Measurements from ENCODE around the gene NOP16.
A peak's percentile ranks its signal among the peaks of the same experiment; 100 is the strongest.

NOP16 gene

DNA sequence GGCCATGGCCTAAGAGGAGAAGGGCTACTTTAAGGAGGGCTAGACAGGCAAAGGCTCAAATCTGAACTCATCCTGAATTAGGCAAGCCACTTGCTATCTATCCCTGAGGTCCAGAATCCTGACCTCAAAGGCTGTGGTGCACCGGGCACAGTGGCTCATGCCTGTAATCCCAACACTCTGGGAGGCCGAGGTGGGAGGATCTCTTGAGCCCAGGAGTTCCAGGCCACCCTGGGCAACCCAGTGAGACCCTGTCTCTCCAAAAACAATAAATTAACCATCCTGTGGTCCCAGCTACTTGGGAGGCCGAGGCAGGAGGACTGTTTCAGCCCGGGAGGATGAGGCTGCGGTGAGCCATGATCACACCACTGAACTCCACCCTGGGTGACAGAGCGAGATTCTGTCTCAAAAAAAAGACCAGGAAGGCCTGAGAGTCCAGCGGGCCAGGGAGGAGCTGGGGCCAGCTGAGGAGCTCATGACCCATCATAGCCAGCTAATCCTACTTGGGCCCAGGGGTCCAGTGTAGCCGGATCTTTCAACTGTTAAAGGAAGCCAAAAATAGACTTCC, 4.0 kb downstream of the NOP16 start:
- no peak for DNase-seq

- no peak for DNase-seq
Measured at GRCh38 chr5:176383961-176384360, 4.4 kb downstream of the NOP16 start.

GRCh38 chr5:176383248-176383905, 5.0 kb downstream of the NOP16 start:
- no peak for DNase-seq

GRCh38 chr5:176382721-176383120, 5.7 kb downstream of the NOP16 start:
- no peak for DNase-seq

GRCh38 chr5:176381979-176382378, 6.4 kb downstream of the NOP16 start:
- no peak for DNase-seq

DNA sequence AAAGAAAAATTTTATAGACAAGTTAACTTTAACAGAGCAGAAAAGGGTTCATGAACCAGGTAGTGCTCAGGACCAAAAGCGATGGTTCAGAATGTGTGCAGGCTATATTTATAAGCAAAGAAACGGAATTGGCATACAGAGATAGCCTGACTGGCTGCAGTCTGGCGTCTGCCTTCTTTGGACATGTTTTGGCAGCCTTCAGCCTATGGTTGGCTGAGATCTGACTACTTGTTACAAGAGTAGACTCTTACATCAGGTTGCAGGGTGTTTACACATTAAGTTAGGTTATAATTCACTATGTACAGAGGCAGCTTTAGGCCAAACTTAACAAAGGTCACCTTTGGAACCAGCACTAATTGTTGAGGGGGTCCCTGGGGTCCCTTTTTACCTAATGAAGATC, 7.0 kb downstream of the NOP16 start:
- DNase-seq: no peak

GRCh38 chr5:176379881-176380280, 8.5 kb downstream of the NOP16 start:
- no peak for DNase-seq

GRCh38 chr5:176373100-176373818, 15.1 kb downstream of the NOP16 start:
- DNase-seq: no peak

- no peak for DNase-seq
Measured at GRCh38 chr5:176371621-176372539, 16.5 kb downstream of the NOP16 start.

DNA sequence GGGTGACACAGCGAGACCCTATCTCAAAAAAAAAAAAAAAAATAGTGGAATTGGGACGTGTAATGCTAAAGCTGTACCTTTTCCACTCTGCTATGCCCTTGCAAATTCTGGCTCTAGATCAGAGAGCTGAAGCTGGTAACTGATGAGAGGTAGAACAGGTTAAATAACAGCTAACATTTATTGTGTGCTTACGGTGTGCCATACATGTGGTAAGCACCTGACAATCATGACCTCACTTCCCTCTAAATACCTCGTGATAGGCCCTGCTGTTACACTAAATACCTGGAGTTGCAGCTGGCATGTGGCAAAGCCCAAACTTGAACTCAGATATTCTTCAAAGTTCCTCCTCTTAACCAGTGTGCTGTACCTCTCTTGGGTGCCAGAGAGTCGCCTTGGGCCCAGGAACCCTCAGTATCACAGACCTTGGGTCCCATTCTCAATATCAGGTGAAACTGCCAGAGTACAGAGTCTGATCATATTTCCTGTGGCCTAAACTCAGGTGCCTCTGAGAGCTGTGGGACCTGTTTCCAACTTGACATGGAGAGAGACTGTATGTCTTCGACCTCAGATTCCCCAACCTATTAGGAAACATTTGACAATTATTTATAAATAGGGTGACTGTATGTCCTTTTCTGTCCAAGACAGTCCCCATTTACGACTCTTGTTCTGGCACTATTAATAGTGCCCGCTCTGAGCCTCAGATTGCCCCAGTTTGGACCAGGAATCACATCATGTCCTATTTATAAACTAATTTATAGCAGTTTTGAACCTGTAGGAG, 18.3 kb downstream of the NOP16 start:
- DNase-seq: no peak

- DNase-seq: no peak
Measured at GRCh38 chr5:176368726-176369125, 19.7 kb downstream of the NOP16 start.

DNA sequence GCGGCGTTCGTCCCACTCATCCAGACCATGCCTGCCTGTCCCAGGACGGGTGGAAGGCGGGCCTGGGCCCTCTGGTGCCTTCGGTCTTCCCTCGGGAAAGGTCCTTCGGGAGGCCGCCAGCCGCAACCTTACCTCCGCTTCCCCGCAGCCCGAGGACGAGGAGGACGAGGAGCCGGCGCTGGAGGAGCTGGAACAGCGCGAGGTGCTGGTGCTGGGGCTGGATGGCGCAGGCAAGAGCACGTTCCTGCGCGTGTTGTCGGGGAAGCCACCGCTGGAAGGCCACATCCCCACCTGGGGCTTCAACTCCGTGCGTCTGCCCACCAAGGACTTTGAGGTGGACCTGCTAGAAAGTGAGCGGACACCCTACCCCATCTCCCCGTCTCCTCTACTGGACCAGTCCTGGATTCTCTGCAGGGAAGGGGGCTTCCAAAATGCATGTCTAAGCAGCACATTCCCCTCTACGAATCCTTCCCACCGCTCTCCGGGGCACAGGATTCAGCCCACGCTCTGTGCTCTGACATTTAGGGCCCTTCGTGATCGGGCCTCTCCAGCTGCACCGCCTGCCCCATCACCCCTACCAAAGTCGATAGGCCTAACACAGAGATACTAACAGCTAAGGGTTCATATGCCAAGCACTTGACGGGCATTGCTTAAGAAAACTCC, 22.0 kb downstream of the NOP16 start:
- no peak for DNase-seq

DNA sequence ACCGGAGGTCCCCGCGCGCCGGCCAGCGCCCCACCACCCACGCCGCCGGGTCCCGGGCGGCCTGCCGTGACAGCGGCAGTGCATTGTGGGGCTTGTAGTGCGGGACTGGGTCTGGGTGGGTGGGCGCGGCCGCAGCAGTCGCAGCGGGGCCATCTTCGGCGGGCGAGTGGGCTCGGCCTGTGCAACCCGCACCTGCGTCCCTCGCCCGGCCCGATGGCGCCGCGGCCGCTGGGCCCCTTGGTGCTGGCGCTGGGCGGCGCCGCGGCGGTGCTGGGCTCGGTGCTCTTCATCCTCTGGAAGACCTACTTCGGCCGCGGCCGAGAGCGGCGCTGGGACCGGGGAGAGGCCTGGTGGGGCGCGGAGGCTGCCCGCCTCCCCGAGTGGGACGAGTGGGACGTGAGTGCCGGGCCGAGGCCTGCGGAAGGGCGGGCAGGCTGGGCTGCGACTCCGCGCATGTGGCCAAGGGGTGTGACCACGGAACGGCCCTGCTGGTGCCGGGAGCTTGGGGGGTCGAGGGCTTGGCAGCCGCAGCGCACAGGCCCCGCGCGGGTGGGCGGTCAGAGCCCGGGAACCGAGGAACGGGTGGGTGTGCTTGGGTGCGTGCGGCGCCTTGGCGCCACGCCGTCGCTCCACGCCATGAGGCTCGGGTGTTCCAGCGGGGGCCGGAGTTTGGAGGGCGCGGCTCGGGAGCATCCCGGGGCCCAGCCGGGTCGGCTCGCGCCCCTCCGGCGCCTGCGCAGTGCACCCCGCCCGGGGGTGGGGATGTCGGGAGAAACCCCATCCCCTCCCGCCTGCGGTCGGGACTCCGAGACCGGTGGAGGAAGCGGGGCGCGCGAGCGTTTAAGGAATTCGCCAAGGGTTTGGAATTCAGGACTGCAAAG, 22.8 kb downstream of the NOP16 start, which contains the start of gene ARL10:
Gene ARL10 (plus strand): TSS at position 137 of the 881 bp plus-strand sequence. CDS start 77 bp downstream, at position 214.
- peak; percentile 65 for DNase-seq

DNA sequence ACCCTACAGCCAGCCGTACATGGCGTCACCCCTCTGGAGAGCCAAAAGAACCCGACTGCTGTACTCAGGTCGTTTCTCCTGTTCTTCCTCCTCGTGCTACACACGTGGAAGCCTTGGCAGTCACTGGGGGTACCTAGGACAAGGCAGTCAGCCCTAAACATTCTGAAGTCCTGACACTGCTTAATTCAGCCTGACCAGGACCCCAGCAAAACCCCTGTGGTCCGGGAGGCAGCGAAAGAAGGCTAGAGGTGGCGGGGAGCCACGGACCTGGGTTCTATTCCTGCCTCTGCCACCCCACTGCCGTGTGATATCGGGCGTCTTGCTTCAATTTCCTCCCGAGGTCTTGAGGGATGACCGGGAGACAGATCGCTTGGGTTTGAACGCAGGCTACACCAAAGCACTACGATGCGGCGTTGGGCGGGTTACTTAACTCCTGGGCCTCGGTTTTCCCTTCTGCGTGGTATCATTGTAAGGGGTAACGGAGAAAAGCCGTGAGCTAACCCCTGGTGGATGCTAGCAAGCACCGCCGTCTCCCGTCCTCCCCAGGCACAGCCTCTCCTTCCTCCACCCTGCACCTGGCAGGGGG, 23.5 kb downstream of the NOP16 start:
- DNase-seq: no peak

GRCh38 chr5:176362233-176362490, 26.2 kb downstream of the NOP16 start:
- no peak for DNase-seq

- peak; percentile 96 for DNase-seq
Measured at GRCh38 chr5:176361437-176362232, 26.8 kb downstream of the NOP16 start, which contains the start of gene KIAA1191. TSS of gene KIAA1191 (minus strand) at chr5:176361764. CDS start at chr5:176359508, 2,256 bp downstream.

DNA sequence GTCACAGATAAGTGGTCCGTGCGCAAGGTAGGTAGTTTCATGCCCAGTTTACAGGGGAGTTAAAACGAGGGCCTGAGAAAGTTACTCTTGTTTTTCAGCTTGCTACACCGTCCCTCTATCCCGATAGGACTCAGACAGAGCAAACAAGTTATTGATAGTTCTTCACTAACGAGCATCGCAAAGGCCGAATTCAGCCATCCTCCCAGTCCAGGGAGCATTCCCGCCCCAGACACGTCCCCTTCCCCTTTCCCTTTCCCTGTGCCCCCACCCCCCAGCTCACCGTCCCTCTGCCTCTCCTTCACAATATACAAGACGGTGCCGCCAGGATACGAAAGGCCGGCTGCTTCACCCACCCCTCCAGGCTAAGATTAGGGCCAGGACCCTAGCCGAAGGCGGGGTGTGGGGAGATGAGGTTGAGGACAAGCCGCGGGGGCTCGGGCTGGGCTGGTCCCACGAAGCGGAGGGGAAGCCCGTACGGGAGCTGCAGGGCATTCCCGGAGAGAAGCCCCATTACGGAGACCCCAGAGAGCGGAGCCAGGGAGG, 27.4 kb downstream of the NOP16 start:
- DNase-seq: peak; percentile 3

GRCh38 chr5:176359658-176360057, 28.7 kb downstream of the NOP16 start:
- peak; percentile 14 for DNase-seq

GRCh38 chr5:176356179-176356566, 32.2 kb downstream of the NOP16 start:
- no peak for DNase-seq
